ENCODE results near the gene EBI3.
A peak's percentile ranks its signal among the peaks of the same experiment; 100 is the strongest.
"Not testable (repeated sequence)": the region's sequence is repeated elsewhere in the genome, so short reads cannot be mapped to it uniquely, and the experiment has no call there.

Gene EBI3

DNA sequence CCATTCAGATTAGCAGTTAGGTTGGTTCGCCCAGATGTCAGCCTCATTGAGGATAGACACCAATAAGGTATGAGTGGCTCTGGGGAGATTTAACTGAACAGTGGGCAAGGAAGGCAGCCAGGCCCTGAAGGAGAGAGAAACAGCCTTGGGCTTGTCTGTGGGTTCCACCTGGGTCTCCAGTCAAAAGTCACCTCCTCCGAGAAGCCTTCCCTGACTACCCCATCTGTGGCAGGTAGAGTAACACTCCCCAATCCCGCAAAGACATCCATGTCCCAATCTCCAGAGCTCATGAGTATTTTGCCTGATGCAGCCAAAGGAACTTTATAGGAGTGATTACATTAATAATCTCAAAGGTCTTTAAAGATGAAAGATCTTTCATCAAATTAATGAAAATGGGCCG, 9.5 kb downstream of the EBI3 start:
- FAIRE-seq, result no peak

DNA sequence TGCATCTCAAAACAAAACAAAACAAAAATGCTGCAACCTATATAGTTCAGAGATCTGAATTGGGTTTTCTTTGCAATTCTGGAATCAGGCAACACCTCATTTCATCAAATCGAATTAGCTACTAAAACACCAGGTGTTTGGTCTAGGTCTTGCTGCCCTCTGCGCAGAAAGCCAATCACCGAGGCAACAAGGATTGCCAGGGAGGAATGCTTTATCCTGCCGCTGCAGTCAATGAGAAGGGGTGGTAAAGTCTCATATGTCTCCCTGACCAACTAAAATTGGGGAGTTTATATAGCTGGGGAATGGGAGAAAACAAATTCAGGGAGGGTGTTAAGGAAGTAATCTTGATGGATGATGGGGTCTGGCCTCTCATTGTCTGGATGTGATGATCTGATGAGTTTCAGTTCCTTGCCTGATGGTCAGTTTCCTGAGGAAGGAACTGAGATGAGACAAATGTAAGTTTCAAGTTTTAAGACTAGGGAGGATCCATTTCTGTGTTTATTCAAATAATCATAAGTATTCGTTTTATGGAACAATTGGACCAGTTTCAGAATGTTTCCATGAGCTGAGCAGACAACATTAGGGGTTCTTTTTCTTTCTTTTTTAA, 12.6 kb downstream of the EBI3 start:
- no peak for FAIRE-seq

DNA sequence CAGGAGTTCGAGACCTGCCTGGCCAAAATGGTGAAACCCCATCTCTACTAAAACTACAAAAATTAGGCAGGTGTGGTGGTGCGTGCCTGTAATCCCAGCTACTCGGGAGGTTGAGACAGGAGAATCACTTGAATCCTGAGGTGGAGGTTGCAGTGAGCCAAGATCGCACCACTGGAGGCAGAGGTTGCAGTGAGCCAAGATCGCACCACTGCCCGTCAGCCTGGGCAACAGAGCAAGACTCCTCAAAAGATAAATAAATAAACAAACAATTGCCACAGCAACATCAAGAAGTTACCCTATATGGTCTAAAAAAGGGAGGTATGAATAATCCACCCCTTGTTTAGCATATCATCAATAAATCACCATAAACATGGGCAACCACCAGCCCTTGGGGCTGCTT, 16.6 kb downstream of the EBI3 start:
- FAIRE-seq, result not testable (repeated sequence)

DNA sequence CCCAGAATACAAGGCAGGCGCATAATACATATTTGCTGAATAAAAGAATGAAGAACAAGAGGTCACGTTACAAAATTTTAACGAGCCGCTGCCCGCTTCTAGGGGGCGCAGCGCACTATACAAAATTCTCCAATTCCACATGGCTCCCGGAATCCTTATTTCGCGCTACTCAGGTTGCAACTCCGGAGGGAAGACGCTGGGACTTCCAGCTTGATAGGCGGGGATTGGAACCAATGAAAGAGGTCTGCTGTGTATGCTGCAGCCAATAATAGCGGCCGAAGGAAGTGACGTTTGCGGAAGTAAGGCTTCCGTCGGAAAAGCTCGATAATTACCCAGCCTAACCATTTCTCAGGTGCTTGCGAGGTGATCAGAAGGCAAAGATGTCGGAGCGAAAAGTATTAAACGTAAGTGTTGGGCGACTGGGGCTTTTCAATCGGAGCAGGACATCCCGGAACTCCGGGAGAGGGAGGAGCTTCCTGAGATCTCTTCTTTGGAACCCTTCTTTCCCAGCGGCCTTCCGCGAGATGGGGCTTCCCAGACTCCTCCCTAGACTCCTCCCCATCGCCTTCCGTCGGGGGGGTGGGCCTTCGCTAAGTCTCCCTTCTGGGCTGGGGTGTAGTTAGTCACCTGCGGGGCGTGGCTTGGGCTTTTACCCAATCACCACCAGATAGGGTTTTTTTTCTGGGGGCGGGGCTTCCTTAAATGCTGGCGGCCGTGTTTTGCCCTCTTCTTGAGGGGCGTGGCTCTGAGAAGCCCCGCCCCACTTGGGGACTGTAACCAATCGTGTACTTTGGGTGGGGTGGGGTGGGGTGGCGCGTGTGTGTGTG, 17.7 kb downstream of the EBI3 start, which contains the start of gene YJU2:
TSS of gene YJU2 (plus strand) at position 314 of the 827 bp plus-strand sequence. CDS start at position 381, 67 bp downstream.
- FAIRE-seq, result peak; percentile 90

DNA sequence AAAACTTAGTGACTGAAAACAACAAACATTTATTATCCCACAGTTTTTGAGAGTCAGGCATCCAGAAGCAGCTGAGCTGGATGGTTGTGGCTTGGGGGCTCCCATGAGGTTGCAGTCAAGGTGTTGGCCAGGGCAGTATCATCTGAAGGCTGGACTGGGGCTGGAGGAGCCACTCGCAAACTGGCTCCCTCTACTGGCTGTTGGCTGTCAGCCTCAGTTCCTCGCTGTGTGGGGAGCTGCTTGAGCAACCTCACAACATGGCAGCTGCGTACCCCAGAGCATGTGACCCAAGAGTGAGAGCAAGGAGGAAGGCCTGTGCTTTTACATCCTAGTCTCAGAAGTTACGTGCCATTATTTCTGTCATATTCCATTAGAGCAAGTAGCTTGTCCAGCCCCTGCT, 27.2 kb downstream of the EBI3 start:
- no peak for FAIRE-seq

GRCh38 chr19:4257025-4257424, 27.7 kb downstream of the EBI3 start:
- FAIRE-seq, result no peak

- no peak for FAIRE-seq
These were observed 28.9 kb downstream of the EBI3 start for GRCh38 chr19:4258181-4258580.

GRCh38 chr19:4260613-4261191, 31.4 kb downstream of the EBI3 start:
- no peak for FAIRE-seq

GRCh38 chr19:4264812-4265211, 35.5 kb downstream of the EBI3 start:
- no peak for FAIRE-seq

DNA sequence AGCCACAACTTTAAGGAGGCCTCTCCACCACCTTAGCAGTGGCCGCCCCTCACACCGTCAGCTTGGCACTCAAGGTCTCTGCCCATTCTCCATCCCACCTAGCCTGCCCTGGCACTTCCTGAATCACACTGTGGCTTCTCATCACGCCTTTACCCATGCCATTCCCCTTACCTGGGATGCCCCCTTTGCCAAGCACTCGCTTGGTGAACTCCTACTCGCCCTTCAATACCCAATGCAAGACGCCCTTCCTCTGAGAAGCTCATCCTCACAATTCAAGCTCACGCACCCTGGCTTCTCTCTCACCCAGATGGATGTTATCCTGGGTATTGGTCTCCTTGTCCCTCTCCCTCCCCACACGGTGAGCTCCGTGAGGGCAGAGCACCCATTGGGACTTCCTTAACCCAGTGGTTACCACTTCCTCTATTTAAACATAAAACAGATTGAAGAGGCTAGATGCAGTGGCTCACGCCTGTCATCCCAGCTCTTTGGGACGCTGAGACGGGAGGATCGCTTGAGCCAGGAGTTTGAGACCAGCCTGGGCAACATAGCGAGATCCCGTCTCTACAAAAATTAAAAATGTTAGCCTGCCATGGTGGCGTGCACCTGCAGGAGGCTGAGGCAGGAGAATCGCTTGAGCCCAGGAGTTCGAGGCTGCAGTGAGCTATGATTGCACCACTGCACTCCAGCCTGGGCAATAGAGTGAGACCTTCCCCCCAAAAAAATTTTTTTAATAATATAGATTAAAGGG, 37.1 kb downstream of the EBI3 start:
- FAIRE-seq, result no peak

- no peak for FAIRE-seq
These were observed 38.0 kb downstream of the EBI3 start for GRCh38 chr19:4267101-4267900.

DNA sequence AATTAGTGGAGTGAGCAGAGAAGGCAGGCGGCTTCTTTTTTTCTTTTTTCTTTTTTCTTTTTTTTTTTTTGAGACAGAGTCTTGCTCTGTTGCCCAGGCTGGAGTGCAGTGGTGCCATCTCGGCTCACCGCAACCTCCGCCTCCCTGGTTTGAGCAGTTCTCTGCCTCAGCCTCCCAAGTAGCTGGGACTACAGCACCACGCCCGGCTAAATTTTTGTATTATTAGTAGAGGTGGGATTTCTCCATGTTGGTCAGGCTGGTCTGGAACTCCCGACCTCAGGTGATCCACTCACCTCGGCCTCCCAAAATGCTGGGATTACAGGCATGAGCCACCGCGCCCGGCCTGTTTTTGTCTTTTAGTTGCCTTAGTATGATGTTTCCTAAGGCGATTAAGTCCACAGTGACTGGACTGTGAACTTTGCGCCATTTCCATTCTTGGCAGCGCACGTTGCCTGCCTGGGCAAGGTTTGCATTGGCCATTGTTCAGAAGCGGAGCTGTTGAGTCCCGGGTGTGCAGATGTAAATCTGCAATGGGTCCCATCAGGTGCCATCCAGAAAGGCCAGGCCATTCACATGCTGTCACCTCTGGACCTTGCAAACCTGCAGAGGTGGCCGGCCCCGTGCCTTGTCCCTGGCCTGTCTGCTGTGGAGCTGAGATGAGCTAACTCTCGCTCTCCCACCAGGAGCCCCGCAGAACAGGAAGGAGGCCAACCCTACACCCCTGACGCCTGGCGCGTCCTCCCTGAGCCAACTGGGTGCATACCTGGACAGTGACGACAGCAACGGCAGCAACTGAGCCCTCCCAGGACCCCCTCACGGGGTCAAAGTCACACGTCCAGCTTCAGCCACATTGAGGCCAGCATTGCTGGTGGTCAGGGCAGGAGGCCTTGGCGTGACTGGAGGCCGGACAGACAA, 38.8 kb downstream of the EBI3 start:
- no peak for FAIRE-seq

GRCh38 chr19:4268816-4269430, 39.6 kb downstream of the EBI3 start:
- no peak for FAIRE-seq

GRCh38 chr19:4272894-4273293, 43.6 kb downstream of the EBI3 start:
- FAIRE-seq, result no peak

DNA sequence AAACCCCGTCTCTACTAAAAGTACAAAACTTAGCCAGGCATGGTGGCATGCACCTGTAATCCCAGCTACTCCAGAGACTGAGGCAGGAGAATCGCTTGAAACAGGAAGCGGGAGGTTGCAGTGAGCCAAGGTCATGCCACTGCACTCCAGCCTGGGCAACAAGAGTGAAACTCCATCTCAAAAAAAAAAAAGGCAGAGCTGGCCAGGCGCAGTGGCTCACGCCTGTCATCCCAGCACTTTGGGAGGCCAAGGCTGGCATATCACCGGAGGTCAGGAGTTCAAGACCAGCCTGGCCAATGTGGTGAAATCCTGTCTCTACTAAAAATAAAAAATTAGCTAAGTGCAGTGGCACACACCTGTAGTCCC, 45.0 kb downstream of the EBI3 start:
- FAIRE-seq, result not testable (repeated sequence)

- no peak for FAIRE-seq
These were observed 47.9 kb downstream of the EBI3 start for GRCh38 chr19:4277191-4277696.

GRCh38 chr19:4278010-4278409, 48.7 kb downstream of the EBI3 start:
- no peak for FAIRE-seq

DNA sequence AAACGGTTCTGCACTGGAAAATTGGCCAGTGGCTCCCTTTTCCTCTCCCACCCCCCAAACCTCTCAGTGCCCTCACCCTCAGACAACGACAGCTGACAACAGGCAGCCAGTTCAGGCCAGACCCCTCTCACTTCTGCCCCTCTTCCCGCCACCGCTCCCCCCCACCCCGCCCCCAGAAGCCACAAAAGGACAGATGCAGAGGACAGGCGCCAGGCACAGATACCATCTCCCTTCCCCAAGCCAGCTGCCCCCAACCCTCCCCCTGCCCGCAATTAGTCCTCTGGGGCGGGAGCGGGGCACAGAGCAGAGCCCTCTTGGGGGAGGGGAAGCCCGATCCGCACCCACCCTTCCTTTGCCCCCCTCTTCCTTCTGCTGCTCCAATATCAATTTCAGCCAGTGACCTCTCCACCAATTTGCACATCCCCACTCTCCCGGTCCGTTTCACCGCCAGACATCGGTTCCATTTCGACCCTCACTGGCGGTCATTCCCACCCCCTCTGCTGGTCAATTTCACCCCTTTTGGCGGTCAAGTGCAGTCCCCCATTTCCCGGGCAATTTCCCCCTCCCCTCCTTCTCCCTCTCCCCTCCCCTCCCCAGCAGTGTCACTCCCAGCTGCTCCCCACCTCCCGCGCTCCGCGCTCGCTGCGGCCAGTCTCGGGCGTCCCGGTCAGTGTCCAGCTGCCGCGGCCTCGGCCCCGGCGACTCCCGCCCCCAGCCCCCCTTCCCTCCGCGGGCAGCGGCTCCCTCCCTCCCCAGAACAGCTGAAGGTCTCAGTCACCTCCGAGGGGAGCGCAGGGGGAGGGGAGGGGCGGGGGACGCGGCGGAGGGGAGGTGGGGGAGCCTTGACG, 49.3 kb downstream of the EBI3 start, which contains the start of gene SHD:
TSS of gene SHD (plus strand) at position 848 of the 848 bp plus-strand sequence. CDS start 798 bp downstream, outside the sequence.
- no peak for FAIRE-seq

- no peak for FAIRE-seq
These were observed 49.9 kb downstream of the EBI3 start for GRCh38 chr19:4279267-4279529.
